Measurements from ENCODE around the gene CBX7.

CBX7 gene

DNA sequence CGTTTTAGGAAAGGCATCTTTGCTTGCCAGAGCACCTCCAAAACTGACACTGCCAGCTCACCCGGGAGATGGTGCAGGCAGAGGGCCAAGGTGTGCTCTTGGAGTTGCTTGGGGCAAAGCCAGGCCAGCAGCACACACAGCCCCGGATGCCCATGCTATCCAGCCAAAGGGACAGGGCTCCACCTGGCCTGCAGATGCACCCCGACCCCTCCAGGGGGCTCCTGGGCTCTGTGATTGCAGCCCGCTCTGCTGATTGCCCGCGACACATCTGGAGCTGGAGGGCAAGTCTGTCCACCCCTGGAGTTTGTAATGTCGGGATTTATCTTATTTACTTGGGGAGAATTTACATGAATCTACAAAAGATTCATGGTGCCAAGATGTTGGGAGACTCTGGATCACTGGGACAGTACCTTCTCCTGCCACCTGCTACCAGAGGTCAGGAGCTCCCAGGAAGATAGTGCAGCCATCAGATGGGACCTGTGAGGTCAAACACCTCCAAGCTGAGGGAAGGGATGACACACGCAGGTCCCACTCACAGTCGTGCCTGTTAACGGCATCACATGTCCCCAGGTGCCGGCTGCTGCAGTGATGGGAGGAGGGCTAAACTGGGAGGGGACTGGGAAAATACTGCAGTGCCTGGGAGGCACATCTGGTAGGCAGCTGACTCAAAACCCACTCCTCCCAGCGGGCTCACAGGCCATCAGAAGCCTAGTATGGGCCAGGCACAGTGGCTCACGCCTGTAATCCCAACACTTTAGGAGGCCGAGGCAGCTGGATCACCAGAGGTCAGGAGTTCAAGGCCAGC lies 17.2 kb downstream of the CBX7 start:
- Histone ChIP-seq H3K4me3 (no peak overlapping the region), H3K27ac (no peak overlapping the region)
- TF ChIP-seq, protein P1, sequence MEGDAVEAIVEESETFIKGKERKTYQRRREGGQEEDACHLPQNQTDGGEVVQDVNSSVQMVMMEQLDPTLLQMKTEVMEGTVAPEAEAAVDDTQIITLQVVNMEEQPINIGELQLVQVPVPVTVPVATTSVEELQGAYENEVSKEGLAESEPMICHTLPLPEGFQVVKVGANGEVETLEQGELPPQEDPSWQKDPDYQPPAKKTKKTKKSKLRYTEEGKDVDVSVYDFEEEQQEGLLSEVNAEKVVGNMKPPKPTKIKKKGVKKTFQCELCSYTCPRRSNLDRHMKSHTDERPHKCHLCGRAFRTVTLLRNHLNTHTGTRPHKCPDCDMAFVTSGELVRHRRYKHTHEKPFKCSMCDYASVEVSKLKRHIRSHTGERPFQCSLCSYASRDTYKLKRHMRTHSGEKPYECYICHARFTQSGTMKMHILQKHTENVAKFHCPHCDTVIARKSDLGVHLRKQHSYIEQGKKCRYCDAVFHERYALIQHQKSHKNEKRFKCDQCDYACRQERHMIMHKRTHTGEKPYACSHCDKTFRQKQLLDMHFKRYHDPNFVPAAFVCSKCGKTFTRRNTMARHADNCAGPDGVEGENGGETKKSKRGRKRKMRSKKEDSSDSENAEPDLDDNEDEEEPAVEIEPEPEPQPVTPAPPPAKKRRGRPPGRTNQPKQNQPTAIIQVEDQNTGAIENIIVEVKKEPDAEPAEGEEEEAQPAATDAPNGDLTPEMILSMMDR (IDR thresholded peaks at IDR 0.05): no peak
- no peak for DNase-seq (ENCODE audit: low spot score)

DNA sequence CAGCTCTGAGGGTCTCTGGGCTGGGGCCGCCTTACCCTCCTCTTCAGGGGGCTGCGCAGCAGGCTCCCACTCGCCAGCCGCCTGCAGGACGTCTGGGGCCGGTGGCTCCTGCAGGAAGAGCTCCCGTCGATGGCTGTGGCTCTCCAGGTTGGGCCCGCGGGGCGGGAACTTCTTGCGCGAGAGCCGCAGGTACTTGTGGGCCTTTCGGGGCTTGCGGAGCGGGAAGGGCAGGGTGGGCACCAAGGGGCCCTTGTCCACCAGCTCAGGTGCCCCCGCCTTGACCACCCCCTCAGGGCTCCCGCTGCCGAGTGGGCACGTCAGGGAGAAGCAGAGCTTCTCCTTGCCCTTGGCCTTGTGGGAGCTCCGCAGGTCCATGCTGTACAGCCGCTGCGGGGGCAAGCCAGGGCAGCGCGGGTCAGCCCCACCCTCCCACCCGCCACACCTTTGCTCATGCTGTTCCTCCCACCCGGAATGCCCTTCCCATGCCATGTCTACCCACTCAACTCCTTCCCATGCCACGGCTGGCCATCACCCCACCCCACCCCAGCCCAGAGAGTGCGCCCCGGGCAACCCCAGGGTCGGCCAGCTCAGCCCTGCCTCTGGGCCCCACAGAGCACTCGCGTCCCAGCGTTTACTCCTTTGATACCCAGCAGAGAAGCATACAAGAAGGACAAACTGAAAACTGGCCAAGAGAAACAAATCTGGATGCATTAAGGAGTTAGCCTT lies 18.0 kb downstream of the CBX7 start:
- H3K27ac ChIP-seq: no peak overlapping the region
- TF ChIP-seq, protein P1 (IDR thresholded peaks at IDR 0.05): no peak
- no peak overlapping the region for H3K4me3 ChIP-seq
- DNase-seq (ENCODE audit: low spot score): peak; percentile 63

DNA sequence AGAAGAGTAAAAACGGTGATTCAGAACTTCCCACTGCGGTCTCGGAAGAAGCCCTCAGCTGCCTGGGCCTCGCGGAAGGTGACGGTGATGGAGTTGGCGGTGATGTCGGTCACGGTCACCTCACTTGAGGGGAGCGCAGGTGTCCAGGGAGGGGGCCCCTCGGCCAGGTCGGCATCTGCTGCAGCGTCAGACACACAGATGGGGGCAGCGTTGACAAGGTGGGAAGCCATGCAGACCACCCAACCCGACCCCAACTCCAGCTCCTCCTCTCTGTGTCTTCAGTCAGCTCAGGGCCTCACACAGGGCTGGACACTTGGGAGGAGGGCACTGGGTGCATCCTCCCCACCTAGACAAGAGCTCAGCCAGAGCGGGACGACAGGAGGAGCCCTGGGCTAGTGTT lies 18.6 kb downstream of the CBX7 start:
- no peak overlapping the region for H3K27ac ChIP-seq
- H3K4me3 ChIP-seq: no peak overlapping the region
- no peak for DNase-seq (ENCODE audit: low spot score)
- TF ChIP-seq, protein P1 (IDR thresholded peaks at IDR 0.05): no peak

DNA sequence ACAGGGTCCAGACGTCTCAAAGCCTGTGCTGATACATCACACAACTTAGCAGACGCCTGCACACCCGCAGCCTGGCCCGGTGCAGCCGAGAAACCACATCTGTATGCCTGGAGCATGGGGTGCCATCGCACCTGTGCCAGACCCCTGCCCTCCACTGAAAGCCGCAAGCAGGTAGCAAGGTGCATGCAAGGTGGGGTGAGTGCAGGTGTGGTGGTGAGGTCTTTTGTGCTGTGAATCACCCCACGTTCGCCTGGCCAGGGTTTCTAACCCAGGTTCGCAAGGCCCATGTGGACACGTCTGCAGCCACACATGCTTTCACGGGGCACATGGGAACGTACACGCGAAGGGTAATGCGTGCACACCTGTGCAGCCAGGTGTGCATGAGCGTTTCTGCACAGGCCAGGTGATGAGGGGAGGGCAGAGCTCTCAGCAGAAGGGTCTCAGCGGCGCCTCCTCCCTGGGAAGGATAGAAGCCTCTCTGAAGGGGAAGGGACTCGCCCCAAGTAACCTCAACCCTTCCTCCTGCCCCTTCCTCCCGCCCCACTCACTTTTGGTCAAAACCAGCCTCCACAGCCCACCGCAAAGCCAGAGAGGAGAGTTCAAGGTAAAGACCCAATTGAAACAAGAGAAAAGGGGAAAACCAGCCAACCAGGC lies 19.5 kb downstream of the CBX7 start:
- TF ChIP-seq, protein P1 (IDR thresholded peaks at IDR 0.05): no peak
- Histone ChIP-seq H3K27ac (no peak overlapping the region), H3K4me3 (no peak overlapping the region)
- no peak for DNase-seq (ENCODE audit: low spot score)

DNA sequence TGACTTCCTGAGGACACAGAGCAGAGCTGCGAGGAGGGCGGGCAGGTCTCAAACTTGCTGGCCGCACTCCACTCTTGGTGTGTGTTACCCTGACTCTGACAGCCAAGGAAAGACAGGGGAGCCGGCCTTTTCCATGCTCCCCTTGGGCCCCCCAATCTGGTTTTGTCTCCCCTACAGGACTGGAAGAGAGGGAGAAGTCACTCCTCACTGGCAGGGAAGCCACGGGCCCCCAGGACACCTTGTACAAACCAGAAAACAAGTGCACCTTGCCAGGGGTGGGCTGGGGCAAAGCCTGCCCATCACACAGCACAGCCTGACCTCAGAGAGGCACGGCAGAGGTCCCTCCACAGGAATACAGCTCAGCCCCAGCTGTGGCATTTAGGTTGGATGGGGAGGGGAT lies 20.2 kb downstream of the CBX7 start:
- Histone ChIP-seq H3K4me3 (no peak overlapping the region), H3K27ac (no peak overlapping the region)
- TF ChIP-seq, protein P1 (IDR thresholded peaks at IDR 0.05): no peak
- DNase-seq (ENCODE audit: low spot score): no peak

DNA sequence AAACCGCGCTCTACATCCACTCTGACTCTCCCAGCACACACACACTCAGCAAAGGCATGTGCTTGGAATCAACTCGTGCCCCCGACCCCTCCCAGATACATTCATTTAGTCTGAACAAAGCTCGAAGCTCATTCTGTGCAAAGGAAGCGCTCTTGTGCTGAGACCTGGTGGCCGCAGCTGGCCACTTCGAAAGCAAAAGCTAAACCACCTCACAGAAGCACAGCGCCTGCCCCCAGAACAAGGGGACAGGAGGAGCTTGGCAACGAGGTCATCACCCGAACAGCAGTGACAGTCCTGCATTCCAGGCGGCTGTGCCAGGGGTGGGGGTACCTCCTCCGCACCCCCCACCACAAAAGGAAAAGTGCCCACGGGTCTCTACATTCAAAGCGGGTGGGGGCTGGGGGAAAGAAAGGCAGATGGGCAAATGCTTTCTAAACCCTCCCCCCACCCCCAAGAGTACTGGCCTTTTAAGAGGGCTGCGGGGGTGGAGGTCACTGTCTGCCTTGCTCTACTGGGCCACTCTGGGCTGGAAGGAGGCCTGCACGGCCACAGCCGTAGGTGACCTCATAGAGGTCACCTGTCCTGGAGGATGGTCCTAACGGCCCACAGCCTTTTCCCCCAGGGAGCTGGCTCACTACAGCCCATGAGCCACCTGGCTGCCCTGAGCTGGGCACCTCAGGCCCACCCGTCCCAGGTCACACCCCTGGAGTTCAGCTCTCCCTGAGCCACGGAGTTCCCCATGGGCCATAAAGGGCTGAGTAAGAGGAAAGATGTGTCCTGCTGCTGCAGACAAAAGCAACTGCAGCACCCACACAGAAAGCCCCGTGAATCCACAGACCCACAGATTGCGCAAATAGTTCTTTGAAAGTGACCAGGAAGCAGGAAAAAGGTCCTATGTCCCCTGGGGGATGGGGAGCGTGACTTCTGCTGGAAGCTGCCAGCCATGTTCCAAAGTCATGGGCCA lies 21.3 kb downstream of the CBX7 start:
- Histone ChIP-seq H3K27ac (no peak overlapping the region), H3K4me3 (no peak overlapping the region)
- peak; percentile 41 for DNase-seq (ENCODE audit: low spot score)
- TF ChIP-seq, protein P1 (IDR thresholded peaks at IDR 0.05): no peak
